HFFc6 (cell line): Measurements from ENCODE around the gene BAIAP2L1. TPM values are rescaled to one million over a fixed set of nuclear protein-coding genes. Genes with fewer than 3 reads are reported as not detected.
"Not testable (repeated sequence)": the region's sequence is repeated elsewhere in the genome, so short reads cannot be mapped to it uniquely, and the experiment has no call there.

ENCODE experiments used
- DNase-seq: peaks from one replicate; pipeline ENCODE4 v3.0.0-alpha.2; 2018
- H3K27ac Mint-ChIP-seq: 2 replicates; pipeline ENCODE4 v1.8.0; 2020; ENCODE audit warnings: mild to moderate bottlenecking, mixed read lengths
- H3K27me3 Mint-ChIP-seq: 2 replicates; pipeline ENCODE4 v1.8.0; 2021; ENCODE audit warnings: mild to moderate bottlenecking, moderate library complexity, mixed read lengths; ENCODE audit not compliant: insufficient read depth
- H3K36me3 Mint-ChIP-seq: 2 replicates; pipeline ENCODE4 v1.8.0; 2021; ENCODE audit warnings: low read depth, mixed read lengths
- H3K4me1 Mint-ChIP-seq: 2 replicates; pipeline ENCODE4 v1.8.0; 2020; ENCODE audit warnings: low read depth, mixed read lengths
- H3K4me3 Mint-ChIP-seq: 2 replicates; pipeline ENCODE4 v1.8.0; 2020; ENCODE audit warnings: mild to moderate bottlenecking, moderate library complexity, mixed read lengths
- H3K9me3 Mint-ChIP-seq: 2 replicates; pipeline ENCODE4 v1.8.0; 2020; ENCODE audit warnings: mild to moderate bottlenecking, mixed read lengths
- CTCF ChIP-seq: fragments of 200-600 bp; sonication (generic); IDR thresholded peaks from 2 replicates; pipeline ENCODE4 v1.5.0; 2021; ENCODE audit warnings: antibody characterized with exemption, mild to moderate bottlenecking
- total RNA-seq, 6 experiments: library from RNA; stranded (reverse); fragmentation: NEBNext Ultra II Directional; extraction: Animal tissue kit (Norgen Biotek cat#: 25700); gene quantifications; 2 replicates in 1 of 6; 3 replicates in 5 of 6; pipeline ENCODE4 v1.2.3, GENCODE V29; 2021

The BAIAP2L1 gene
- total RNA-seq, 6 experiments from 2014 or later, result 12.9 to 17.5 (median 14.2) TPM

GRCh38 chr7:98418271-98418635 lies 17.4 kb upstream of the BAIAP2L1 start:
- Mint-ChIP-seq H3K36me3 (peaks cover 3% of the 10 kb centered on the region), H3K27ac (peak overlapping the region; percentile 99), H3K9me3 (no peaks in the 10 kb centered on the region), H3K4me3 (peak overlapping the region; percentile 86), H3K4me1 (peaks cover 33% of the 10 kb centered on the region), H3K27me3 (no peaks in the 10 kb centered on the region; the same call in 1 of the 2 replicates)
- TF ChIP-seq CTCF, result no peak; the same call in 1 of the 2 replicates
- DNase-seq, result peak; percentile 66

DNA sequence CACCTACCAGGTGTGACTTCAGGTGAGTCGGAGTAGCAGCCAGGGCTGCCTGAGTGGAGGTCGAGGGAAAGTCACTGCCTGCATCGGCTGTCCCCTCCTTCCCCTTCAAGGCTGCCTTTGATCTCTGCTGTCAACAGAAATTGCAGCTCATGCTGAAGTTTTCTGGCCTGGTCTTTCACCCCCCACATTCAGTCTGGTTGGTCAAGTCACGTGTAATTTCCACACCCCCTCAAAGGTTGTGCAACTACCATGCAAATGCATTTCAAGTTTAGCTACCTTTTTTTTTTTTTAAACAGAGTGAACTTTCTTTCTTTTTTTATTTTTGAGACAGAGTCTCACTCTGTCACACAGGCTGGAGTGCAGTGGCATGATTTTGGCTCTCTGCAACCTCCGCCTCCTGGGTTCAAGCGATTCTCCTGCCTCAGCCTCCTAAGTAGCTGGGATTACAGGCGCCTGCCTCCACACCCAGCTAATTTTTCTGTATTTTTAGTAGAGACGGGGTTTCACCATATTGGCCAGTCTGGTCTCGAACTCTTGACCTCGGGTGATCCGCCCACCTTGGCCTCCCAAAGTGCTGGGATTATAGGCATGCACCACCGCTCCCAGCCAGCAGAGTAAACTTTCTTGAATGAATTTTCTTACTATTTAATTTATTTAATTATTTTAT lies 16.8 kb upstream of the BAIAP2L1 start:
- peak; percentile 49; the same call in 1 of the 2 replicates for TF ChIP-seq CTCF
- DNase-seq, result peak; percentile 12
- not testable (repeated sequence) for H3K9me3 Mint-ChIP-seq, H3K36me3 Mint-ChIP-seq, H3K27me3 Mint-ChIP-seq
- H3K27ac Mint-ChIP-seq, result peak overlapping the region; percentile 99
- H3K4me3 Mint-ChIP-seq, result peak overlapping the region; percentile 86; the same call in 1 of the 2 replicates
- peaks cover 29% of the 10 kb centered on the region for H3K4me1 Mint-ChIP-seq

DNA sequence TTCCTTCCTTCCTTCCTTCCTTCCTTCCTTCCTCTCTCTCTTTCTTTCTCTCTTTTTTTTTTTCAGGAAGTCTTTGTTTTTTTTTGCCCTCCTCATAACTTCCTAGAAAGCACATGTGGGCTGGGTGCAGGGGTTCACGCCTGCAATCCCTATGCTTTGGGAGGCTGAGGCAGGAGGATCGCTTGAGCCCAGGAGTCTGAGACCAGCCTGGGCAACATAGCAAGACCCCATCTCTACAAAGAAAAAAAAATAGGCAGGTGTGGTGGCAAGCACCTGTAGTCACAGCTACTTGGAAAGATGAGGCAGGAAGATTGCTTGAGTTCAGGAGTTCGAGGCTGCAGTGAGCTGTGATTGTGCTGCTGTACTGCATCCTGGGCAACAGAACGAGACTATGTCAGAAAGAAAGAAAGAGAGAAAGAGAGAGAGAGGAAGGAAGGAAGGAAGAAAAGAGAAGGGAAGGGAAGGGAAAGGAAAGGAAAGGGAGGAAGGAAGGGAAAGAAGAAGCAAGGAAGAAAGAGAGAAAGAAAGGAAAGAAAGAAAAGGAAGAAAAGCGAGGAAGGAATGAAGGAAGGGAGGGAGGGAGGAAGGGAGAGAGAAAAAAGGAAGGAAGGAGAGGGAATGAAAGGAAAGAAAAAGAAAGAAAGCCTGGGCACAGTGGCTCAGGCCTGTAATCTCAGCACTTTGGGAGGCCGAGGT lies 13.5 kb upstream of the BAIAP2L1 start:
- no peak for TF ChIP-seq CTCF
- Mint-ChIP-seq H3K27ac (no peak overlapping the region), H3K4me1 (peaks cover 27% of the 10 kb centered on the region), H3K9me3 (no peaks in the 10 kb centered on the region), H3K36me3 (no peaks in the 10 kb centered on the region), H3K4me3 (no peak overlapping the region), H3K27me3 (no peaks in the 10 kb centered on the region; the same call in 1 of the 2 replicates)
- DNase-seq, result no peak

DNA sequence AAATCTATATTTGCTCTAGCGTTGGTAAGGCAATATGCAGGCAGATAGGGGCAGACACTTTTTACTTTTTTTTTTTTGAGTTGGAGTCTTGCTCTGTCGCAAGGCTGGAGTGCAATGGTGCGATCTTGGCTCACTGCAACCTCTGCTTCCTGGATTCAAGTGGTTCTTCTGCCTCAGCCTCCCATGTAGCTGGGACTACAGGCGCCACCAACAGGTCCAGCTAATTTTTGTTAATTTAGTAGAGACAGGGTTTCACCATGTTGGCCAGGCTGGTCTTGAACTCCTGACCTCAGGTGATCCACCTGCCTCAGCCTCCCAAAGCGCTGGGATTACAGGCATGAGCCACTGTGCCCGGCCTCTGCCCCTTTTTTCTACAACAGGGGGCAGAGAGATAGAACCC lies 12.8 kb upstream of the BAIAP2L1 start:
- H3K4me1 Mint-ChIP-seq, result peaks cover 20% of the 10 kb centered on the region
- H3K36me3 Mint-ChIP-seq, H3K27me3 Mint-ChIP-seq, H3K9me3 Mint-ChIP-seq, H3K4me3 Mint-ChIP-seq, H3K27ac Mint-ChIP-seq, DNase-seq: not testable (repeated sequence)

GRCh38 chr7:98409843-98410242 lies 9.0 kb upstream of the BAIAP2L1 start:
- no peaks in the 10 kb centered on the region for H3K9me3 Mint-ChIP-seq
- H3K36me3 Mint-ChIP-seq, result no peaks in the 10 kb centered on the region
- H3K4me3 Mint-ChIP-seq, result no peak overlapping the region
- no peaks in the 10 kb centered on the region for H3K4me1 Mint-ChIP-seq
- no peak for TF ChIP-seq CTCF
- no peak overlapping the region for H3K27ac Mint-ChIP-seq
- no peak for DNase-seq
- no peaks in the 10 kb centered on the region; the same call in 1 of the 2 replicates for H3K27me3 Mint-ChIP-seq

DNA sequence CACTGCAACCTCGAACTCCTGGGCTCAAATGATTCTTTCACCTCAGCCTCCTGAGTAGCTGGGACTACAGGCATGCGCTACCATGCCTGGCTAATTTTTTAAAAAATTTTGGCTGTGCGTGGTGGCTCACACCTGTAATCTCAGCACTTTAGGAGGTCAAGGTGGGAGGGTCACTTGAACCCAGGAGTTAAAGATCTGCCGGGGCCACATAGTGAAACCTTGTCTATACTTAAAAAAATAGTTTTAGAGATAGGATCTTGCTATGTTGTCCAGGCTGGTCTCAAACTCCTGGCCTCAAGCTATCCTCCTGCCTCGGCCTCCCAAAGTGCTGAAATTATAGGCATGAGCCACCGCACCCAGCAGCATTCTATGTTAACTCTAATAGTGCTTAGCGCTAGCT lies 7.3 kb upstream of the BAIAP2L1 start:
- H3K9me3 Mint-ChIP-seq, H3K27ac Mint-ChIP-seq, H3K4me3 Mint-ChIP-seq, H3K4me1 Mint-ChIP-seq, DNase-seq, H3K36me3 Mint-ChIP-seq, H3K27me3 Mint-ChIP-seq: not testable (repeated sequence)
